Measurements from ENCODE around the gene GPR50. TPM values are rescaled to one million over a fixed set of nuclear protein-coding genes. Genes with fewer than 3 reads are reported as not detected.

GPR50 gene
- total and polyA plus RNA-seq, 2 of the 4 experiments (the other 2 are of a cell fraction) = not detected

GRCh38 chrX:151226941-151227340 lies 50.6 kb downstream of the GPR50 start:
- no peak for DNase-seq
- H2BK20ac ChIP-seq (ENCODE audit: low read depth, low read length) = no peak overlapping the region
- no peak overlapping the region for H4K91ac ChIP-seq (ENCODE audit: insufficient read depth, low read depth, low read length)
- no peak overlapping the region for H3K56ac ChIP-seq (ENCODE audit: extremely low read depth, insufficient read depth, low read length)
- no peak overlapping the region for H2BK120ac ChIP-seq (ENCODE audit: low read depth, low read length)
- POLR2A ChIA-PET (ENCODE audit: unreplicated experiment) = no interaction called here
- no peak overlapping the region for H3K4me3 ChIP-seq (ENCODE audit: insufficient read depth, low read depth, low read length)
- no peaks in the 10 kb centered on the region for H3K4me1 ChIP-seq (ENCODE audit: control insufficient read depth, insufficient read depth, low read length)
- no peak overlapping the region for H3K4me2 ChIP-seq (ENCODE audit: low read depth, low read length)
- BruUV-seq (replicated peaks) = no TSS peak
- CTCF ChIA-PET = no interaction called here
- no peak overlapping the region for H2AK9ac ChIP-seq (replicated peaks; ENCODE audit: low read depth, low read length, poor library complexity)
- no peak overlapping the region for H2AK5ac ChIP-seq (ENCODE audit: low read depth, low read length)
- TF ChIP-seq MAFK (IDR thresholded peaks at IDR 0.05; ENCODE audit: low read depth, low read length) = no peak
- no peak for TF ChIP-seq SMC3 (IDR thresholded peaks at IDR 0.05; ENCODE audit: low read depth, low read length)
- no peak for TF ChIP-seq CHD1 (IDR thresholded peaks at IDR 0.05; ENCODE audit: low read depth, low read length)
- no peak for TF ChIP-seq POLR2A (IDR thresholded peaks at IDR 0.05; ENCODE audit: low read depth, low read length)
- no peak for TF ChIP-seq MXI1 (IDR thresholded peaks at IDR 0.05; ENCODE audit: borderline replicate concordance, low read depth, low read length)
- no peak for TF ChIP-seq RFX5 (IDR thresholded peaks at IDR 0.05; ENCODE audit: low read depth, low read length)
- TF ChIP-seq RCOR1 (IDR thresholded peaks at IDR 0.05; ENCODE audit: insufficient replicate concordance, low read length) = no peak
- TF ChIP-seq RAD21 (IDR thresholded peaks at IDR 0.05; ENCODE audit: low read length) = no peak
- no peak for TF ChIP-seq USF2 (IDR thresholded peaks at IDR 0.05; ENCODE audit: low read depth, low read length)
- no peak for TF ChIP-seq NFE2L2 (IDR thresholded peaks at IDR 0.05; ENCODE audit: low read depth, low read length)
- TF ChIP-seq CEBPB (IDR thresholded peaks at IDR 0.05; ENCODE audit: low read depth, low read length) = no peak
- TF ChIP-seq FOS (IDR thresholded peaks at IDR 0.05; ENCODE audit: low read depth, low read length) = no peak
- TF ChIP-seq, protein P1, sequence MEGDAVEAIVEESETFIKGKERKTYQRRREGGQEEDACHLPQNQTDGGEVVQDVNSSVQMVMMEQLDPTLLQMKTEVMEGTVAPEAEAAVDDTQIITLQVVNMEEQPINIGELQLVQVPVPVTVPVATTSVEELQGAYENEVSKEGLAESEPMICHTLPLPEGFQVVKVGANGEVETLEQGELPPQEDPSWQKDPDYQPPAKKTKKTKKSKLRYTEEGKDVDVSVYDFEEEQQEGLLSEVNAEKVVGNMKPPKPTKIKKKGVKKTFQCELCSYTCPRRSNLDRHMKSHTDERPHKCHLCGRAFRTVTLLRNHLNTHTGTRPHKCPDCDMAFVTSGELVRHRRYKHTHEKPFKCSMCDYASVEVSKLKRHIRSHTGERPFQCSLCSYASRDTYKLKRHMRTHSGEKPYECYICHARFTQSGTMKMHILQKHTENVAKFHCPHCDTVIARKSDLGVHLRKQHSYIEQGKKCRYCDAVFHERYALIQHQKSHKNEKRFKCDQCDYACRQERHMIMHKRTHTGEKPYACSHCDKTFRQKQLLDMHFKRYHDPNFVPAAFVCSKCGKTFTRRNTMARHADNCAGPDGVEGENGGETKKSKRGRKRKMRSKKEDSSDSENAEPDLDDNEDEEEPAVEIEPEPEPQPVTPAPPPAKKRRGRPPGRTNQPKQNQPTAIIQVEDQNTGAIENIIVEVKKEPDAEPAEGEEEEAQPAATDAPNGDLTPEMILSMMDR (conservative IDR thresholded peaks at IDR 0.05; ENCODE audit: low read depth, low read length) = no peak
- no peak for TF ChIP-seq ELK1 (IDR thresholded peaks at IDR 0.05; ENCODE audit: borderline replicate concordance, low read depth, low read length)
- no peak for TF ChIP-seq BHLHE40 (IDR thresholded peaks at IDR 0.05; ENCODE audit: low read depth, low read length)
- TF ChIP-seq MAZ (IDR thresholded peaks at IDR 0.05; ENCODE audit: borderline replicate concordance, low read depth, low read length) = no peak
- no peak overlapping the region for H3K9ac ChIP-seq (ENCODE audit: low read depth, low read length)
- H3K27ac ChIP-seq (ENCODE audit: insufficient read depth, low read length) = no peak overlapping the region
- H2AFZ ChIP-seq (replicated peaks; ENCODE audit: low read length, poor library complexity) = no peak overlapping the region
- no peak overlapping the region for H3K18ac ChIP-seq (ENCODE audit: low read depth, low read length)
- H4K5ac ChIP-seq (ENCODE audit: low read depth, low read length) = no peak overlapping the region
- H3K23ac ChIP-seq (ENCODE audit: low read depth, low read length) = no peak overlapping the region
- no peak for ATAC-seq (ENCODE audit: low read depth)
- no peak overlapping the region for H3K4ac ChIP-seq (ENCODE audit: low read depth, low read length)
- H3K79me1 ChIP-seq (ENCODE audit: low read depth in 1 of 2, low read length in 2 of 2) = no peaks in the 10 kb centered on the region
- no peaks in the 10 kb centered on the region for H4K20me1 ChIP-seq (ENCODE audit: insufficient read depth, low read length)
- intact Hi-C loops (cut with micrococcal nuclease) (no loop called here), dilution Hi-C loops (cut with HindIII; ENCODE audit: low sequenced_read_pairs, unreplicated experiment) (no loop called here), in situ Hi-C loops (cut with MboI; ENCODE audit: low sequenced_read_pairs) (no loop called here)
- H3K36me3 ChIP-seq (ENCODE audit: control insufficient read depth, insufficient read depth, low read length) = no peaks in the 10 kb centered on the region
- no peak overlapping the region for H2BK5ac ChIP-seq (ENCODE audit: low read depth, low read length, poor library complexity, severe bottlenecking)
- no peaks in the 10 kb centered on the region for H3K9me1 ChIP-seq (ENCODE audit: insufficient read depth, low read length)
- 44% methylated on average over 2 of the region's 9 CpGs; no CpG with 5 or more reads in 1 of the 2 experiments for WGBS, 2 experiments (ENCODE audit: extremely low coverage in 2 of 2, insufficient read length in 1 of 2)
- H3K9me3 ChIP-seq (ENCODE audit: control insufficient read depth, insufficient read depth, low read length) = 0 out of 2 replicates have a peak, but pooled peaks cover 3% of the 10 kb centered on the region
- no peaks in the 10 kb centered on the region for H3K27me3 ChIP-seq (ENCODE audit: control insufficient read depth, insufficient read depth, low read length)
- H3K14ac ChIP-seq (replicated peaks; ENCODE audit: low read depth, low read length) = no peak overlapping the region
- no peak overlapping the region for H2BK15ac ChIP-seq (ENCODE audit: low read depth, low read length)
- H4K8ac ChIP-seq (ENCODE audit: low read depth in 2 of 2, low read length in 2 of 2) = no peak overlapping the region

Data from IMR-90 (cell line).